Occipital lobe (tissue), 3 donors: ENCODE results near the gene ADD3. TPM values are rescaled to one million over a fixed set of nuclear protein-coding genes. Genes with fewer than 3 reads are reported as not detected.

Experiments
- DNase-seq: peaks from one replicate; lab custom pipeline; 2025; lab: John Stamatoyannopoulos, UW
- small RNA-seq: library from RNA; depleted of rRNA; stranded (forward); fragments of <200 nt; gene quantifications from one replicate; pipeline ENCODE3, GENCODE V24; 2014
- total RNA-seq: library from RNA; depleted of rRNA; stranded (reverse); fragments of >200 nt; gene quantifications from one replicate; pipeline ENCODE4 v1.2.3, GENCODE V29; 2014

The ADD3 gene
- total RNA-seq, 1 donor from 2014 or later: 109 TPM

DNA sequence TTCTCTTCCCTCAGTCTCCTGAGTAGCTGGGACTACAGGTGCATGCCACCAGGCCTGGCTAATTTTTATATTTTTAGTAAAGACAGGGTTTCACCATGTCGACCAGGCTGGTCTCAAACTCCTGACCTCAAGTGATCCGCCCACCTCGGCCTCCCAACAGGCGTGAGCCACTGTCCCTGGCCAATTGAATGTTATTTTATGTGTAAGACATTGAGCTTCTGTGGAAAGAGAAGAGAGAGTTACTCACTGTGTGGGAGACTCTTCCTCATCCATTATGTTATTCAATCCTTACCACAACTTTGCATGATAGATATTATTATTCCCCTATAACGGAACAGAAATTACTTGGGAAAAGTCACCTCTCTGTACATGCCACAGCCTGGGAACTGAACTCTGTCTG lies 167.0 kb downstream of the ADD3 start:
- DNase-seq: no peak

GRCh38 chr10:110175406-110175805 lies 167.6 kb downstream of the ADD3 start:
- no peak for DNase-seq

- DNase-seq: no peak
Measured at GRCh38 chr10:110176141-110177030, 168.6 kb downstream of the ADD3 start.

DNA sequence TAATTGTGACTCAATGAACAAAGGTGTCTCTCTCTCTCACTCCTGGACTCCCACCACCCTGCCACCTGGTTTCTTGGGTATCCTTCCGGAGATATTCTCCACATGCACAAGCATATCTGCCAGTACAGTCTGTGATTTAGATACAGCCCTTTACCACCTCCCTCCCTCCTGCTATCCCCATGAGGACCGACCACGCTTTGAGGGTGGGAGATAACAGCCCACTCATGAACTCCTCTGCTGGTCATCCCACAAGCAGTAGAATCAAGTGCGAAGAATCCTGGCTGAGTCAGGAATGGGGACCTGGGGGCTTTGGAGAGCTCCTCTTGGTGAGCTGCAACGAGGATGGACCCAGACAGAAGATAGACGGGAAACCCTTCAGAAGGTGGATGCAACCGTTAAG lies 171.4 kb downstream of the ADD3 start:
- DNase-seq: no peak

- DNase-seq: no peak
Measured at GRCh38 chr10:110181451-110181850, 173.7 kb downstream of the ADD3 start.

GRCh38 chr10:110181911-110182310 lies 174.1 kb downstream of the ADD3 start:
- no peak for DNase-seq

DNA sequence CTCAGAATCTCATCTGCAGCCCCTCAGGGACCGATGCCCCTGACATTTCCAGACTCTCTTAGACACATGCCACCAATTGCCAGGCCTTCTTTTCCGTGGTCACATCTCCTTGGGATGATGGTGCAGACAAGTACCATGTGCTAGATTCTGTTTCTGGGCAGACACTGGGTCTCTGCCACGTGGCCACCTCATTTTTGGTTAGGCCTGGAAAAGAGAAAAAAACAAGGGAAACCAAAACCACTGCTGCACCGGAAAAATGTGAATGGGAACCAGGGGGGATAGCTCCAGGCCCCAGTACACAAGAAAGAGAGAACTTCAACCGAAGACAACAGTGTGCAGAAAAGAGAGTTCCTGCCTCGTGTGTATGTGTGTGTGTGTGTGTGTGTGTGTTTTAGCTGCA lies 176.6 kb downstream of the ADD3 start:
- no peak for DNase-seq

Small RNA genes within 50 kb of the gene (small RNA-seq; reads per million reads assigned to genes)
- gene SNRPGP12: not detected

Other genes with a start within 250 kb of the ADD3 start
- gene XPNPEP1, start 84.5 kb upstream of the ADD3 start, total RNA-seq: 88.9 TPM
- gene MXI1, start 199.6 kb downstream of the ADD3 start, total RNA-seq: 68.2 TPM